GM10248 (cell line): ENCODE measurements around the gene SYNRG.

Experiments used
- CTCF ChIA-PET: fragments of 300-600 bp; sonication (Branson Sonifier 250); formaldehyde crosslinking; extraction: SDS; loops from one replicate; lab custom pipeline; 2021; ENCODE audit warnings: antibody characterized with exemption; lab: Yijun Ruan, JAX
- POLR2A ChIA-PET: fragments of 350-650 bp; sonication (Branson Sonifier 250); formaldehyde crosslinking; extraction: SDS; loops from one replicate; lab custom pipeline; 2020; ENCODE audit warnings: antibody characterized with exemption; lab: Yijun Ruan, JAX
- DNase-seq: peaks from one replicate; pipeline ENCODE4 v3.0.0; 2012; ENCODE audit errors: extremely low spot score
- CTCF ChIP-seq: IDR thresholded peaks from 2 replicates; pipeline ENCODE4 v1.5.1; 2012; ENCODE audit warnings: mild to moderate bottlenecking, low read depth; ENCODE audit errors: extremely low read depth, missing control alignments, control extremely low read depth

Gene SYNRG

GRCh38 chr17:37567538-37567937, 41.7 kb downstream of the SYNRG start:
- no peak for TF ChIP-seq CTCF
- DNase-seq = no peak
- ChIA-PET CTCF (no interaction called here), POLR2A (no interaction called here)

GRCh38 chr17:37567137-37567536, 42.1 kb downstream of the SYNRG start:
- POLR2A ChIA-PET = no interaction called here
- no peak for TF ChIP-seq CTCF
- no peak for DNase-seq
- CTCF ChIA-PET = no interaction called here

GRCh38 chr17:37564252-37564651, 45.0 kb downstream of the SYNRG start:
- no peak for DNase-seq
- TF ChIP-seq CTCF = no peak
- ChIA-PET POLR2A (no interaction called here), CTCF (no interaction called here)

- TF ChIP-seq CTCF = no peak
- DNase-seq = no peak
- ChIA-PET CTCF (interaction anchor here (1.0 to 1.3 kb wide), 2 partner anchors 12 to 21 kb away, joined by 3 read pairs; no protein-coding TSS in a partner anchor), POLR2A (no interaction called here)
Observed at GRCh38 chr17:37562016-37562745, 47.0 kb downstream of the SYNRG start.

- ChIA-PET POLR2A (no interaction called here), CTCF (interaction anchor here (0.8 to 1.3 kb wide), 2 partner anchors 8 to 12 kb away, joined by 3 read pairs; no protein-coding TSS in a partner anchor)
- DNase-seq = no peak
- no peak for TF ChIP-seq CTCF
Observed at GRCh38 chr17:37558299-37558698, 50.9 kb downstream of the SYNRG start.

- no peak for DNase-seq
- ChIA-PET POLR2A (no interaction called here), CTCF (interaction anchor here (1.3 kb wide), 1 partner anchor 18 kb away, joined by 4 read pairs; no protein-coding TSS in a partner anchor)
- TF ChIP-seq CTCF = no peak
Observed at GRCh38 chr17:37557482-37557881, 51.7 kb downstream of the SYNRG start.
